Gastroesophageal sphincter (tissue), 4 donors: ENCODE results near the gene SLC27A2. TPM values are rescaled to one million over a fixed set of nuclear protein-coding genes. Genes with fewer than 3 reads are reported as not detected.

Experiments used
- ATAC-seq: fragments of 150-250 bp; one replicate; pipeline ENCODE4 v1.9.1; 2016; ENCODE audit warnings: mild to moderate bottlenecking, moderate library complexity
- H3K27ac ChIP-seq, 4 donors: fragments of 200-600 bp; sonication (generic) in 3 of 4; 1 replicate in 3 of 4; 2 replicates in 1 of 4; pipeline ENCODE4 v1.5.1; 2016 to 2019
- H3K27me3 ChIP-seq: fragments of 200-600 bp; sonication (generic); one replicate; pipeline ENCODE4 v1.5.1; 2019
- H3K36me3 ChIP-seq, 2 donors: fragments of 200-600 bp; sonication (generic); one replicate each; pipeline ENCODE4 v1.5.1; 2019; ENCODE audit warnings: control low read depth in 1 of 2
- H3K4me1 ChIP-seq, 3 donors: fragments of 200-600 bp; sonication (generic); 1 replicate in 2 of 3; 2 replicates in 1 of 3; pipeline ENCODE4 v1.5.1; 2016 to 2019; ENCODE audit warnings: control low read depth in 2 of 3
- H3K4me3 ChIP-seq, 2 donors: fragments of 200-600 bp; sonication (generic); one replicate each; pipeline ENCODE4 v1.5.1; 2019; ENCODE audit warnings: mild to moderate bottlenecking in 1 of 2, moderate library complexity in 1 of 2
- H3K9me3 ChIP-seq, 3 donors: fragments of 200-600 bp; sonication (generic); one replicate each; pipeline ENCODE4 v1.5.1; 2017 to 2019; ENCODE audit warnings: control low read depth in 2 of 3
- EP300 ChIP-seq: sonication (generic); formaldehyde crosslinking; IDR thresholded peaks from one replicate; pipeline ENCODE4 v1.6.1; 2017; ENCODE audit warnings: antibody characterized with exemption, mild to moderate bottlenecking
- POLR2A ChIP-seq, 2 donors: fragments of 450-650 bp; IDR thresholded peaks; one replicate each; pipeline ENCODE4 v1.6.1; 2017; ENCODE audit warnings: antibody characterized with exemption in 2 of 2, mild to moderate bottlenecking in 2 of 2, moderate library complexity in 1 of 2
- POLR2AphosphoS5 ChIP-seq: sonication (generic); formaldehyde crosslinking; IDR thresholded peaks from one replicate; pipeline ENCODE4 v1.6.1; 2017; ENCODE audit warnings: antibody characterized with exemption
- WGBS, 2 donors: methylation state at CpG; one replicate each; pipeline ENCODE4 v1.1.5; 2018; ENCODE audit warnings: low coverage in 1 of 2; 5-methylcytosine and 5-hydroxymethylcytosine counted together
- small RNA-seq, 4 donors: library from RNA; depleted of rRNA; stranded (forward); fragments of <200 nt; gene quantifications; one replicate each; pipeline ENCODE3, GENCODE V24; 2016
- total RNA-seq, 4 donors: library from RNA; depleted of rRNA; stranded (reverse); fragments of >200 nt; gene quantifications; one replicate each; pipeline ENCODE4 v1.1.0, GENCODE V29; 2016
- TF ChIP-seq, protein P1 (sequence below), 4 experiments: fragments of 200-600 bp in 2 of 4; fragments of 450-650 bp in 2 of 4; sonication (generic) in 1 of 4; IDR thresholded peaks; one replicate each; pipeline ENCODE4 v1.5.1; 2017 to 2019; ENCODE audit warnings: antibody characterized with exemption in 4 of 4, mild to moderate bottlenecking in 2 of 4, moderate library complexity in 2 of 4

The SLC27A2 gene
- total RNA-seq, 4 donors from 2014 or later, result 0.13 to 0.22 TPM; not detected in 2

DNA sequence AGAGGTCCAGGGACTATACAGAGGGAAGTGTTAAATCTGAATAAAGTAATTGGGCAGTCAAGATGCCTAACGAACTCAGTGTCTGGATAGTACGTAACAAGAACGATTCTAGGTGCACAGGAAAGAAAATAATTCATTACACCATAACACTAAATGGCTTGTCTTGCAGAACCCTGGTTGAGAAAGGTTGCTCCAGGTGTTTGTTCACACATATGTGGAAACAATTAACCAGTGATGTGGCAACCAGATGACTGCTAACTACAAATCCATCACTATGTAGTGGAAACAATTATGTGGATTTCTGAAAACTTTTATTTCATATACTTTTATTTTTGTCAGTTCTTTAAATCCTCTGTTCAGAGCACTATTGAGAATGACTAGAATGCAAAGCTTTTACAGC, 93.9 kb downstream of the SLC27A2 start:
- H3K27me3 ChIP-seq, result no peaks in the 10 kb centered on the region
- 63 to 82% methylated on average over 3 of the region's 3 CpGs for WGBS, 2 donors
- H3K9me3 ChIP-seq, result no peaks in the 10 kb centered on the region
- TF ChIP-seq EP300, result no peak
- no peak for TF ChIP-seq POLR2AphosphoS5
- no peak for TF ChIP-seq POLR2A (IDR thresholded peaks at IDR 0.05)
- TF ChIP-seq, protein P1, sequence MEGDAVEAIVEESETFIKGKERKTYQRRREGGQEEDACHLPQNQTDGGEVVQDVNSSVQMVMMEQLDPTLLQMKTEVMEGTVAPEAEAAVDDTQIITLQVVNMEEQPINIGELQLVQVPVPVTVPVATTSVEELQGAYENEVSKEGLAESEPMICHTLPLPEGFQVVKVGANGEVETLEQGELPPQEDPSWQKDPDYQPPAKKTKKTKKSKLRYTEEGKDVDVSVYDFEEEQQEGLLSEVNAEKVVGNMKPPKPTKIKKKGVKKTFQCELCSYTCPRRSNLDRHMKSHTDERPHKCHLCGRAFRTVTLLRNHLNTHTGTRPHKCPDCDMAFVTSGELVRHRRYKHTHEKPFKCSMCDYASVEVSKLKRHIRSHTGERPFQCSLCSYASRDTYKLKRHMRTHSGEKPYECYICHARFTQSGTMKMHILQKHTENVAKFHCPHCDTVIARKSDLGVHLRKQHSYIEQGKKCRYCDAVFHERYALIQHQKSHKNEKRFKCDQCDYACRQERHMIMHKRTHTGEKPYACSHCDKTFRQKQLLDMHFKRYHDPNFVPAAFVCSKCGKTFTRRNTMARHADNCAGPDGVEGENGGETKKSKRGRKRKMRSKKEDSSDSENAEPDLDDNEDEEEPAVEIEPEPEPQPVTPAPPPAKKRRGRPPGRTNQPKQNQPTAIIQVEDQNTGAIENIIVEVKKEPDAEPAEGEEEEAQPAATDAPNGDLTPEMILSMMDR (IDR thresholded peaks at IDR 0.05), result no peak
- ATAC-seq, result no peak
- no peaks in the 10 kb centered on the region for H3K4me1 ChIP-seq
- no peak overlapping the region for H3K27ac ChIP-seq
- H3K36me3 ChIP-seq, result peaks cover 0 to 19% of the 10 kb centered on the region in 2 donors
- no peak overlapping the region for H3K4me3 ChIP-seq

DNA sequence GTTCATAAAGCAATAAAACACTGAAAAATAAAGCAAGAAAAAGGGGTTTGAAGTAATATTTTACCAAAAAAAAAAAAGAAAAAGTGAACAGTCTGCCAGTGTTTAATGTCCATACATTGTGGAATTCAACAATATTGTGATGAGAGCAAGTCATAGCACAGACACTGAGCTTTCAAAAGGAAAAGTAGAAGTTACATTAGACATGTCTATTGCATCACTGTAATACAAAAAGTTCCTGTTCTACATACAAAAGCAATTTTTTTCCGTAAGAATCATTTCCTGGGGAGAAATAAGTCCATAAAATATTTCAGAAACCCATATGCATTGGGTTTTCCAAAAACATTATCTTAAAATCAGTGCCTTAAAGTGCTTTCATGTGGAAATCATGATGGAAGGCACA, 95.4 kb downstream of the SLC27A2 start:
- no peak overlapping the region for H3K4me3 ChIP-seq
- TF ChIP-seq EP300 (no peak), POLR2AphosphoS5 (no peak), POLR2A (IDR thresholded peaks at IDR 0.05) (no peak)
- TF ChIP-seq, protein P1 (IDR thresholded peaks at IDR 0.05), result no peak
- ATAC-seq, result no peak

DNA sequence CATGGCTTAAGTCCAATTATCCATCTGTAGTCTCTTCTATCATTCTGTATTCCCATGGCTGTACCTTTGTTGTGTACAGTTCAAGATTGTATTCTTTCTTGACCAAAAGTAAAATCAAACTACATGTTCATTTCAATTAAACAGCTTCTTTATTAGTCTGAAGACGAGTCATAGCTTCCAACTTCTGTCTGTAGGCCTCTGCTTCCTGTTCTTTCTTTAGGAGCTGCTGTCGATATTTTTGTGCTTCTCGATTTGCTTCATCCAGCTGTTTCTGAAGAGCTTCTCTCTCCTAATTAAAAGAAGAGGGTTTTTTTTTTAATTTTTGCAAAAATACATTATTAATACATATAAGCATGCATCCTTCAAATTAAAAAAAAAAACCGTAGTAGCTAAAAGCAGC, 96.5 kb downstream of the SLC27A2 start:
- no peak overlapping the region for H3K27ac ChIP-seq
- peaks cover 0 to 19% of the 10 kb centered on the region in 2 donors for H3K36me3 ChIP-seq
- TF ChIP-seq POLR2AphosphoS5 (no peak), EP300 (no peak)
- TF ChIP-seq, protein P1 (IDR thresholded peaks at IDR 0.05), result no peak
- ATAC-seq, result no peak
- H3K27me3 ChIP-seq, result no peaks in the 10 kb centered on the region
- 70 to 80% methylated on average over 4 of the region's 4 CpGs for WGBS, 2 donors
- H3K9me3 ChIP-seq, result no peaks in the 10 kb centered on the region
- no peaks in the 10 kb centered on the region for H3K4me1 ChIP-seq
- H3K4me3 ChIP-seq, result no peak overlapping the region

More for the DNA sequence above, 95.4 kb downstream of the SLC27A2 start:
- Histone ChIP-seq H3K27ac (no peak overlapping the region), H3K4me1 (no peaks in the 10 kb centered on the region), H3K27me3 (no peaks in the 10 kb centered on the region), H3K9me3 (no peaks in the 10 kb centered on the region), H3K36me3 (peaks cover 0 to 19% of the 10 kb centered on the region in 2 donors)
- 81 to 88% methylated on average over 1 of the region's 1 CpG for WGBS, 2 donors

DNA sequence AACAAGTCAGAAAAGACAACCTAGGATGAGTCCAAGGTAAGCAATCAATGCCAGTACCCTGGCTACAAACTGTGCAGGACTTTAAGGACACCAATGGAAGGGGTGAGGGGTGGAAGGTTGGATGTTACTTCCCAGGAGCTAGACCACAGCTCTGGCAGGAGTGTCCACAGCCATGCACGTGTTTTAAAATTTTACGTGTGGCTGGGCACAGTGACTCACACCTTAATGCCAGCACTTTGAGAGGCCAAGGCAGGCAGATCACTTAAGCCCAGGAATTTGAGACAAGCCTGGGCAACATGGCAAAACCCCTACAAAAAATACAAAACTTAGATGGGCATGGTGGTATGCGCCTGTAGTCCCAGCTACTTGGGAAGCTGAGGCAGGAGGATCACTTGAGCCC, 98.3 kb downstream of the SLC27A2 start:
- no peak overlapping the region for H3K27ac ChIP-seq
- no peaks in the 10 kb centered on the region for H3K4me1 ChIP-seq
- TF ChIP-seq POLR2A (IDR thresholded peaks at IDR 0.05), result no peak
- TF ChIP-seq EP300, result no peak
- TF ChIP-seq, protein P1 (IDR thresholded peaks at IDR 0.05), result no peak
- TF ChIP-seq POLR2AphosphoS5, result no peak
- H3K4me3 ChIP-seq, result no peak overlapping the region
- 89 to 100% methylated on average over 3 of the region's 3 CpGs for WGBS, 2 donors
- ATAC-seq, result no peak
- H3K36me3 ChIP-seq, result peaks cover under 1 to 22% of the 10 kb centered on the region in 2 donors
- H3K27me3 ChIP-seq, result no peaks in the 10 kb centered on the region
- H3K9me3 ChIP-seq, result no peaks in the 10 kb centered on the region

DNA sequence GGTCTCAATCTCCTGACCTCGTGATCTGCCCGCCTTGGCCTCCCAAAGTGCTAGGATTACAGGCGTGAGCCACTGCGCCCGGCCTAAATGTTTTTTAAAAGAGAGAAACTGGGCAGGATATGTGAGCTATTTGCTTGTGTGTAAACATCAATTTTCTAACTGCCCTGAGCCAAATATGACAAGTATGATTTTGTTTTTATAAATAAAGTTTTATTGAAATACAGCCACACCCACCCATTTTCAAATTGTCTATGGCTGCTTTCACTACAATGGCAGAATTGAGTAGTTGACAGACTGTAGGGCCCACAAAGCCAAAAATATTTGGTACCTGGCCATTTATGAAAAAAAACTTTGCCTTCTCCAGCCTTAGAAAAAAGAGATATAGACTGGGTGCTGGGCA, 99.4 kb downstream of the SLC27A2 start:
- ATAC-seq, result no peak
- WGBS, 2 donors, result 88 to 90% methylated on average over 4 to 5 of the region's 5 CpGs
- H3K27me3 ChIP-seq, result no peaks in the 10 kb centered on the region

More for the DNA sequence above, 99.4 kb downstream of the SLC27A2 start:
- Histone ChIP-seq H3K36me3 (peaks cover 3 to 29% of the 10 kb centered on the region in 2 donors), H3K27ac (no peak overlapping the region), H3K4me1 (no peaks in the 10 kb centered on the region), H3K4me3 (no peak overlapping the region), H3K9me3 (no peaks in the 10 kb centered on the region)
- TF ChIP-seq EP300 (no peak), POLR2AphosphoS5 (no peak), POLR2A (IDR thresholded peaks at IDR 0.05) (no peak)
- TF ChIP-seq, protein P1 (IDR thresholded peaks at IDR 0.05), result no peak

Small RNA genes lying within 50 kb of the gene (small RNA-seq; reads per million reads assigned to genes)
- 0 reads per million in 4 donors for gene RF00019

Other genes starting within 250 kb of the SLC27A2 start
- 1 to 10 TPM; 2.0 to 9.8 (median 9.2) TPM for gene ATP8B4, start 63.0 kb upstream of the SLC27A2 start, total RNA-seq
- gene HDC, start 83.5 kb downstream of the SLC27A2 start, total RNA-seq, result 1 to 10 TPM in 3 of 4 donors, not detected in 1; 3.1 to 4.2 (median 4.0) TPM
- gene GABPB1, start 173.0 kb downstream of the SLC27A2 start, total RNA-seq, result 10 to 100 TPM; 15.8 to 26.1 (median 17.8) TPM
- gene USP8, start 242.2 kb downstream of the SLC27A2 start, total RNA-seq, result 10 to 100 TPM; 45.9 to 70.0 (median 55.4) TPM